Erythroblast (primary cell): ENCODE data around the gene PRLR.

Source experiments
- GATA1 ChIP-seq: IDR thresholded peaks from 2 replicates; pipeline ENCODE4 v1.6.1; 2011; ENCODE audit warnings: low read depth, mild to moderate bottlenecking, control low read depth, low read length, moderate library complexity
- POLR2A ChIP-seq: IDR thresholded peaks from 2 replicates; pipeline ENCODE4 v1.6.1; 2011; ENCODE audit warnings: mild to moderate bottlenecking, low read length

DNA sequence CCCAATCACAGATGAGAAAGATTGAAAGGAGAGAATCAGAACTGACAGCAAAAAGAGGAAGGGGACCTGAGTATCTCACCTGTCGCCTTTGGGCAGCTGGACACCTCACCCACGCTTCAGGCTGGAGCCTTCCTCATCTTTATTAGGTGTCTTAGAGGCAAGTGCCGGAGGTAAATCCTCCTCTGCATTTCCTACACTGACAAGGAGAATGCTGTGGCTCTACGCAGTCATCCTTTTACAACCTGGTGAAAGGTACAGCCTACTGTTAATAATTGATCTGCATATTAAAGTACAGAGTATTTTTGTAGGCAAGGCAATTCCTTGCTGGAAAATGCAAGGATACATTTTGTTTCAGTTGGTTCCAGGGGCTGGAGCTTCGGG lies 34.8 kb downstream of the PRLR start:
- no peak for TF ChIP-seq POLR2A
- no peak for TF ChIP-seq GATA1
